Neural progenitor cell (in vitro differentiated cells): ENCODE data around the gene EPB41.

Experiments used
- EZH2 ChIP-seq: fragments of 200-600 bp; sonication (generic); IDR thresholded peaks from 2 replicates; pipeline ENCODE4 v1.6.1; 2017; ENCODE audit warnings: antibody characterized with exemption, mild to moderate bottlenecking, moderate library complexity
- EZH2phosphoT487 ChIP-seq: fragments of 200-600 bp; sonication (generic); IDR thresholded peaks from 2 replicates; pipeline ENCODE4 v1.6.1; 2017; ENCODE audit warnings: antibody characterized with exemption
- TF ChIP-seq, protein P1 (sequence below): fragments of 200-600 bp; sonication (generic); IDR thresholded peaks from 2 replicates; pipeline ENCODE4 v1.5.1; 2017; ENCODE audit warnings: antibody characterized with exemption, mild to moderate bottlenecking

DNA sequence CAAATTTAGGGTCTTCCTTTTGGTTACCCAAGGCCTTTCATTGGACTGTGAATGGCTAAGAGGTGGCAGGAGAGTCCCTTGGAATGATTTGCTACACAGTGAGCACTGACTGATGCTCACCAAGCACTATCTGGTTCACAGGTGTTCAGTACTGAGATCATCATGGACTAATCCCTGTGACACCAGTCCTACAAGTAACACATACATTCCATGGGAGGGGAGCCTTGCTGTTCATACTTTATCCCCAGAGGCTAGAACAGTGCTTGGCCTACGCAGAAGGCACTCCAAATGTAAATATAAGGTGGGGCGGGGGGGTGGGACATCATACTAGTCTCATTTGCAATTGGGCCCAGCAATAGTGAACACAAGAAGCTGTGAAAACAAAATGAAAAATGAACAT, 229.8 kb downstream of the EPB41 start:
- TF ChIP-seq, protein P1, sequence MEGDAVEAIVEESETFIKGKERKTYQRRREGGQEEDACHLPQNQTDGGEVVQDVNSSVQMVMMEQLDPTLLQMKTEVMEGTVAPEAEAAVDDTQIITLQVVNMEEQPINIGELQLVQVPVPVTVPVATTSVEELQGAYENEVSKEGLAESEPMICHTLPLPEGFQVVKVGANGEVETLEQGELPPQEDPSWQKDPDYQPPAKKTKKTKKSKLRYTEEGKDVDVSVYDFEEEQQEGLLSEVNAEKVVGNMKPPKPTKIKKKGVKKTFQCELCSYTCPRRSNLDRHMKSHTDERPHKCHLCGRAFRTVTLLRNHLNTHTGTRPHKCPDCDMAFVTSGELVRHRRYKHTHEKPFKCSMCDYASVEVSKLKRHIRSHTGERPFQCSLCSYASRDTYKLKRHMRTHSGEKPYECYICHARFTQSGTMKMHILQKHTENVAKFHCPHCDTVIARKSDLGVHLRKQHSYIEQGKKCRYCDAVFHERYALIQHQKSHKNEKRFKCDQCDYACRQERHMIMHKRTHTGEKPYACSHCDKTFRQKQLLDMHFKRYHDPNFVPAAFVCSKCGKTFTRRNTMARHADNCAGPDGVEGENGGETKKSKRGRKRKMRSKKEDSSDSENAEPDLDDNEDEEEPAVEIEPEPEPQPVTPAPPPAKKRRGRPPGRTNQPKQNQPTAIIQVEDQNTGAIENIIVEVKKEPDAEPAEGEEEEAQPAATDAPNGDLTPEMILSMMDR: no peak
- TF ChIP-seq EZH2: no peak
- no peak for TF ChIP-seq EZH2phosphoT487
